H1 (cell line): ENCODE measurements around the gene OR51I2. TPM values are rescaled to one million over a fixed set of nuclear protein-coding genes. Genes with fewer than 3 reads are reported as not detected.

Experiments
- CTCF ChIA-PET: fragments of 300-600 bp; sonication (Branson Sonifier 250); formaldehyde crosslinking; loops from one replicate; lab custom pipeline; 2021; ENCODE audit not compliant: partially characterized antibody; lab: Charles Lee
- POLR2A ChIA-PET: fragments of 300-600 bp; sonication (Branson Sonifier 250); formaldehyde crosslinking; loops from one replicate; lab custom pipeline; 2021; ENCODE audit warnings: inconsistent platforms; ENCODE audit not compliant: partially characterized antibody; lab: Charles Lee
- DNase-seq, 2 experiments: peaks; one replicate each; pipeline versions ENCODE4 v3.0.0 to v3.0.0-alpha.2; 2010 to 2022; ENCODE audit warnings: low spot score in 2 of 2, low read depth in 1 of 2, mixed read lengths in 1 of 2
- FAIRE-seq: peaks from 2 replicates; lab custom pipeline; 2011; peaks lifted over from hg19 to GRCh38; lab: Jason Lieb, UNC
- H2AFZ ChIP-seq: 2 replicates; pipeline ENCODE4 v1.8.1; 2012; ENCODE audit warnings: low read length, inconsistent platforms
- H2AK5ac ChIP-seq: 2 replicates; pipeline ENCODE4 v1.6.1; 2013; ENCODE audit warnings: low read depth, low read length
- H2BK120ac ChIP-seq: replicated peaks from 2 replicates; pipeline ENCODE3; 2013; ENCODE audit warnings: low read depth, low read length, inconsistent platforms
- H2BK12ac ChIP-seq: 2 replicates; pipeline ENCODE4 v1.6.1; 2013; ENCODE audit warnings: low read depth, low read length
- H2BK15ac ChIP-seq: 2 replicates; pipeline ENCODE4 v1.6.1; 2013; ENCODE audit warnings: low read length
- H2BK20ac ChIP-seq: 2 replicates; pipeline ENCODE4 v1.6.1; 2013; ENCODE audit warnings: low read length
- H2BK5ac ChIP-seq: 2 replicates; pipeline ENCODE4 v1.6.1; 2013; ENCODE audit warnings: low read depth, low read length
- H3K14ac ChIP-seq: 2 replicates; pipeline ENCODE4 v1.6.1; 2013; ENCODE audit warnings: inconsistent platforms; ENCODE audit not compliant: insufficient read length
- H3K18ac ChIP-seq: 2 replicates; pipeline ENCODE4 v1.6.1; 2013; ENCODE audit warnings: low read length; ENCODE audit errors: extremely low read depth
- H3K23ac ChIP-seq: 2 replicates; pipeline ENCODE4 v1.6.1; 2013; ENCODE audit warnings: inconsistent platforms; ENCODE audit not compliant: insufficient read length
- H3K23me2 ChIP-seq: 2 replicates; pipeline ENCODE4 v1.6.1; 2013; ENCODE audit warnings: low read depth, low read length
- H3K27ac ChIP-seq: 2 replicates; pipeline ENCODE4 v1.6.1; 2011; ENCODE audit warnings: low read depth, low read length, inconsistent platforms
- H3K27me3 ChIP-seq, 4 experiments: replicated peaks in 1 of 4; 1 replicate in 1 of 4; 2 replicates in 3 of 4; pipeline versions ENCODE4 v1.6.1 to v1.8.1; 2011 to 2013; ENCODE audit warnings: low read length in 3 of 4, mild to moderate bottlenecking in 3 of 4, inconsistent platforms in 2 of 4, mixed read lengths in 2 of 4, moderate library complexity in 1 of 4; ENCODE audit not compliant: control insufficient read depth in 3 of 4, insufficient read depth in 3 of 4; ENCODE audit errors: extremely low read depth in 1 of 4
- H3K36me3 ChIP-seq, 4 experiments: 2 replicates each; pipeline versions ENCODE4 v1.6.1 to v1.8.1; 2011 to 2013; ENCODE audit warnings: mild to moderate bottlenecking in 4 of 4, low read length in 3 of 4, moderate library complexity in 2 of 4, control low read depth in 1 of 4, inconsistent platforms in 1 of 4; ENCODE audit not compliant: insufficient read depth in 4 of 4, control insufficient read depth in 2 of 4
- H3K4ac ChIP-seq: replicated peaks from 2 replicates; pipeline ENCODE3; 2013; ENCODE audit warnings: low read length, low read depth, mixed read lengths, inconsistent platforms; ENCODE audit not compliant: insufficient read length
- H3K4me1 ChIP-seq, 4 experiments: replicated peaks in 1 of 4; 1 replicate in 1 of 4; 2 replicates in 3 of 4; pipeline versions ENCODE4 v1.6.1 to v1.8.1; 2011 to 2013; ENCODE audit warnings: low read length in 3 of 4, inconsistent platforms in 2 of 4, mixed read lengths in 1 of 4; ENCODE audit not compliant: insufficient read depth in 4 of 4, control insufficient read depth in 3 of 4
- H3K4me2 ChIP-seq, 2 experiments: 2 replicates each; pipeline versions ENCODE4 v1.6.1 to v1.8.1; 2011 to 2013; ENCODE audit warnings: low read depth in 2 of 2, low read length in 2 of 2, control low read depth in 1 of 2, inconsistent platforms in 1 of 2, mild to moderate bottlenecking in 1 of 2; ENCODE audit not compliant: insufficient read depth in 1 of 2
- H3K4me3 ChIP-seq, 4 experiments: fragments of 200-600, 300-600 bp in 1 of 4; sonication (generic), shearing (Covaris generic), sonication (Bioruptor Twin) in 1 of 4; 2 replicates each; pipeline versions ENCODE4 v1.5.1 to v1.8.1; 2011 to 2016; ENCODE audit warnings: low read length in 4 of 4, low read depth in 3 of 4, control low read depth in 2 of 4, inconsistent platforms in 2 of 4, mild to moderate bottlenecking in 2 of 4, mixed read lengths in 1 of 4, moderate library complexity in 1 of 4; ENCODE audit not compliant: insufficient read depth in 2 of 4; ENCODE audit errors: extremely low read depth in 1 of 4
- H3K56ac ChIP-seq: replicated peaks from 2 replicates; pipeline ENCODE3; 2013; ENCODE audit warnings: low read depth, mild to moderate bottlenecking, mixed read lengths, low read length, inconsistent platforms; ENCODE audit not compliant: insufficient read length
- H3K79me1 ChIP-seq: 2 replicates; pipeline ENCODE4 v1.6.1; 2013; ENCODE audit warnings: low read depth, low read length, control low read depth
- H3K79me2 ChIP-seq, 2 experiments: 2 replicates each; pipeline versions ENCODE4 v1.6.1 to v1.8.1; 2012 to 2013; ENCODE audit warnings: low read length in 2 of 2, mild to moderate bottlenecking in 2 of 2, inconsistent platforms in 1 of 2; ENCODE audit not compliant: insufficient read depth in 2 of 2, control insufficient read depth in 1 of 2
- H3K9ac ChIP-seq, 4 experiments: replicated peaks in 1 of 4; 1 replicate in 1 of 4; 2 replicates in 3 of 4; pipeline versions ENCODE4 v1.6.1 to v1.8.1; 2011 to 2013; ENCODE audit warnings: low read depth in 3 of 4, low read length in 3 of 4, control low read depth in 2 of 4, mild to moderate bottlenecking in 2 of 4, moderate library complexity in 2 of 4, inconsistent platforms in 1 of 4; ENCODE audit errors: extremely low read depth in 1 of 4
- H3K9me3 ChIP-seq, 2 experiments: 2 replicates each; pipeline versions ENCODE4 v1.6.1 to v1.8.1; 2012 to 2013; ENCODE audit warnings: mild to moderate bottlenecking in 2 of 2, moderate library complexity in 2 of 2, control low read depth in 1 of 2, inconsistent platforms in 1 of 2, low read depth in 1 of 2, low read length in 1 of 2, mixed read lengths in 1 of 2; ENCODE audit not compliant: insufficient read depth in 2 of 2
- H4K20me1 ChIP-seq, 2 experiments: replicated peaks in 1 of 2; 2 replicates each; pipeline versions ENCODE3 to v1.8.1; 2011 to 2013; ENCODE audit warnings: inconsistent platforms in 2 of 2, low read length in 2 of 2, mild to moderate bottlenecking in 1 of 2; ENCODE audit not compliant: insufficient read depth in 2 of 2, control insufficient read depth in 1 of 2
- H4K5ac ChIP-seq: 2 replicates; pipeline ENCODE4 v1.6.1; 2013; ENCODE audit warnings: low read length, low read depth, mixed read lengths, inconsistent platforms; ENCODE audit not compliant: insufficient read length
- H4K8ac ChIP-seq: 2 replicates; pipeline ENCODE4 v1.8.0; 2013; ENCODE audit warnings: mild to moderate bottlenecking, moderate library complexity, low read length, inconsistent platforms; ENCODE audit not compliant: insufficient read depth; ENCODE audit errors: extremely low read depth
- H4K91ac ChIP-seq: replicated peaks from 2 replicates; pipeline ENCODE3; 2013; ENCODE audit warnings: low read length, mixed read lengths, inconsistent platforms; ENCODE audit not compliant: insufficient read length
- EGR1 ChIP-seq: IDR thresholded peaks from 2 replicates; pipeline ENCODE4 v1.6.1; 2011; ENCODE audit warnings: low read depth, low read length, borderline replicate concordance
- EP300 ChIP-seq, 2 experiments: IDR thresholded peaks; 1 replicate in 1 of 2; 2 replicates in 1 of 2; pipeline ENCODE4 v1.6.1; 2011 to 2012; ENCODE audit warnings: low read depth in 2 of 2, low read length in 2 of 2, mild to moderate bottlenecking in 2 of 2, borderline replicate concordance in 1 of 2, inconsistent platforms in 1 of 2, moderate library complexity in 1 of 2
- RNF2 ChIP-seq: fragments of 200-900, 300-1000 bp; sonication (generic); IDR thresholded peaks from 2 replicates; pipeline ENCODE4 v1.7.1; 2016; ENCODE audit warnings: borderline replicate concordance, low read depth, mild to moderate bottlenecking, antibody characterized with exemption, low read length; ENCODE audit not compliant: poor library complexity, severe bottlenecking; ENCODE audit errors: missing control alignments
- SIN3A ChIP-seq, 2 experiments: IDR thresholded peaks in 1 of 2; conservative IDR thresholded peaks in 1 of 2; 2 replicates each; pipeline ENCODE4 v1.6.1; 2011 to 2012; ENCODE audit warnings: low read length in 2 of 2, improper control_type of control experiment in 1 of 2, low read depth in 1 of 2, mild to moderate bottlenecking in 1 of 2
- SRF ChIP-seq: IDR thresholded peaks from 2 replicates; pipeline ENCODE4 v1.6.1; 2011; ENCODE audit warnings: mild to moderate bottlenecking, low read depth, low read length, moderate library complexity
- TCF12 ChIP-seq: IDR thresholded peaks from 2 replicates; pipeline ENCODE4 v1.6.1; 2011; ENCODE audit warnings: low read depth, mild to moderate bottlenecking, low read length
- TEAD4 ChIP-seq: IDR thresholded peaks from 2 replicates; pipeline ENCODE4 v1.6.1; 2012; ENCODE audit warnings: low read depth, low read length, inconsistent platforms, mixed read lengths
- WGBS, 2 experiments: shearing (Covaris generic) in 1 of 2; methylation state at CpG; one replicate each; pipeline versions ENCODE4 v1.1.6 to v1.1.7; 2013 to 2015; ENCODE audit warnings: low lambda C conversion rate in 2 of 2, mixed read lengths in 2 of 2, inconsistent platforms in 1 of 2, low coverage in 1 of 2, missing lambda C conversion rate in 1 of 2; ENCODE audit not compliant: insufficient replicate concordance in 2 of 2, insufficient coverage in 1 of 2, insufficient read length in 1 of 2; ENCODE audit errors: extremely low coverage in 1 of 2, missing lambda C conversion rate in 1 of 2; 5-methylcytosine and 5-hydroxymethylcytosine counted together
- polyA plus RNA-seq, 7 experiments: library from polyadenylated mRNA; depleted of rRNA in 3 of 7; stranded (reverse) in 5 of 7; unstranded in 2 of 7; fragments of >200 nt in 5 of 7; fragments of 200-250 nt in 2 of 7; gene quantifications; 1 replicate in 5 of 7; 2 replicates in 1 of 7; 4 replicates in 1 of 7; pipeline versions ENCODE4 v1.2.1 to v1.2.3, GENCODE V29; 2011 to 2013; ENCODE audit warnings: missing spikeins in 2 of 7, mixed read lengths in 2 of 7
- total RNA-seq: library from RNA; stranded (reverse); fragmentation: NEBNext Ultra II Directional; extraction: Animal tissue kit (Norgen Biotek cat#: 25700); gene quantifications from 2 replicates; pipeline ENCODE4 v1.2.1, GENCODE V29; 2021
- TF ChIP-seq, protein P1 (sequence below): IDR thresholded peaks from 2 replicates; pipeline ENCODE4 v1.6.1; 2012; ENCODE audit warnings: inconsistent platforms
- TF ChIP-seq, protein P2 (sequence below): IDR thresholded peaks from 2 replicates; pipeline ENCODE4 v1.6.1; 2012; ENCODE audit warnings: low read length, inconsistent platforms

OR51I2 gene
- total and polyA plus RNA-seq, 2 of the 8 experiments (the other 6 are each of a cell fraction or from before 2014, with no cell fraction given): not detected

DNA sequence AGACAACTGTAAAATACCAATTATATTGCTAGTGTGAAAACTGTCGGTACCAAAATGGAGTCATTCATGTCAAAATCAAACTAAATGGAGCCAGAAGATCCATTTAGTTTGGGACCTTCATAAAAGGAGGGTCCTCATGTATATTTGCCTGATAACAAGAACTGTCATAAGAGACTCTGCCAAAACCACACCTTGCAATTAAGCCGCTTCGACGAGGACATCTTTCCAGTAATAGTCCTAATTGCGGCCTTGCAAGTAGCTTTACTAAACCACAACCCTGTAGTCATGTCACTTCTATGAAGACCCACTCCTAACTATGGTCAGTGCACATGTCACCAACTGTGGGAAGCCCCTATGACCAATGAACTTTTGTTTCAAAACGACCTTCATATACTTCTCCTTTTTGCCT is 51.3 kb downstream of the OR51I2 start:
- H3K4ac ChIP-seq: no peak overlapping the region
- no peak overlapping the region for H3K4me2 ChIP-seq
- no peak overlapping the region for H2BK12ac ChIP-seq
- no peaks in the 10 kb centered on the region for H3K23me2 ChIP-seq
- ChIA-PET CTCF (no interaction called here), POLR2A (no interaction called here)
- H3K4me3 ChIP-seq: no peak overlapping the region
- no peak overlapping the region for H3K9ac ChIP-seq
- H3K79me1 ChIP-seq: no peaks in the 10 kb centered on the region
- no peak overlapping the region for H4K5ac ChIP-seq
- H3K56ac ChIP-seq: no peak overlapping the region
- H2BK5ac ChIP-seq: no peak overlapping the region
- H3K9me3 ChIP-seq: no peaks in the 10 kb centered on the region
- no peaks in the 10 kb centered on the region for H3K79me2 ChIP-seq
- DNase-seq: no peak
- H3K4me1 ChIP-seq: no peaks in the 10 kb centered on the region
- no peak overlapping the region for H2BK120ac ChIP-seq
- H3K23ac ChIP-seq: no peak overlapping the region
- no peak overlapping the region for H4K91ac ChIP-seq
- H3K27me3 ChIP-seq: no peaks in the 10 kb centered on the region
- no peak for FAIRE-seq
- H2AFZ ChIP-seq: no peak overlapping the region
- 94% methylated on average over 6 of the region's 6 CpGs; no CpG with 5 or more reads in 1 of the 2 experiments for WGBS, 2 experiments
- H4K8ac ChIP-seq: no peak overlapping the region
- no peak overlapping the region for H3K18ac ChIP-seq
- H3K27ac ChIP-seq: no peak overlapping the region
- H3K14ac ChIP-seq: no peak overlapping the region
- H4K20me1 ChIP-seq: no peaks in the 10 kb centered on the region
- H2BK20ac ChIP-seq: no peak overlapping the region
- H3K36me3 ChIP-seq: no peaks in the 10 kb centered on the region
- H2BK15ac ChIP-seq: no peak overlapping the region
- no peak overlapping the region for H2AK5ac ChIP-seq
- TF ChIP-seq, protein P1, sequence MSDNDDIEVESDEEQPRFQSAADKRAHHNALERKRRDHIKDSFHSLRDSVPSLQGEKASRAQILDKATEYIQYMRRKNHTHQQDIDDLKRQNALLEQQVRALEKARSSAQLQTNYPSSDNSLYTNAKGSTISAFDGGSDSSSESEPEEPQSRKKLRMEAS: no peak
- TF ChIP-seq SRF: no peak
- no peak for TF ChIP-seq TCF12
- TF ChIP-seq, protein P2, sequence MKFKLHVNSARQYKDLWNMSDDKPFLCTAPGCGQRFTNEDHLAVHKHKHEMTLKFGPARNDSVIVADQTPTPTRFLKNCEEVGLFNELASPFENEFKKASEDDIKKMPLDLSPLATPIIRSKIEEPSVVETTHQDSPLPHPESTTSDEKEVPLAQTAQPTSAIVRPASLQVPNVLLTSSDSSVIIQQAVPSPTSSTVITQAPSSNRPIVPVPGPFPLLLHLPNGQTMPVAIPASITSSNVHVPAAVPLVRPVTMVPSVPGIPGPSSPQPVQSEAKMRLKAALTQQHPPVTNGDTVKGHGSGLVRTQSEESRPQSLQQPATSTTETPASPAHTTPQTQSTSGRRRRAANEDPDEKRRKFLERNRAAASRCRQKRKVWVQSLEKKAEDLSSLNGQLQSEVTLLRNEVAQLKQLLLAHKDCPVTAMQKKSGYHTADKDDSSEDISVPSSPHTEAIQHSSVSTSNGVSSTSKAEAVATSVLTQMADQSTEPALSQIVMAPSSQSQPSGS: no peak
- TF ChIP-seq TEAD4: no peak
- TF ChIP-seq SIN3A (conservative IDR thresholded peaks at IDR 0.05 in 1 of 2, IDR thresholded peaks at IDR 0.05 in 1 of 2; ENCODE audit: low read depth in 1 of 2, low read length in 2 of 2): no peak
- TF ChIP-seq RNF2: no peak
- no peak for TF ChIP-seq EGR1
- TF ChIP-seq EP300 (IDR thresholded peaks at IDR 0.05; ENCODE audit: borderline replicate concordance in 1 of 2, low read depth in 2 of 2, low read length in 2 of 2): no peak
